HUES6 (cell line): Measurements from ENCODE around the gene MUC13.

ENCODE experiments used
- H3K27ac ChIP-seq: 2 replicates; pipeline ENCODE4 v1.7.0; 2013; ENCODE audit warnings: low read depth, mild to moderate bottlenecking, low read length, inconsistent platforms
- H3K27me3 ChIP-seq: 2 replicates; pipeline ENCODE4 v1.6.1; 2013; ENCODE audit warnings: low read length; ENCODE audit not compliant: control insufficient read depth, insufficient read depth
- H3K36me3 ChIP-seq: 2 replicates; pipeline ENCODE4 v1.6.1; 2013; ENCODE audit warnings: low read length; ENCODE audit not compliant: control insufficient read depth, insufficient read depth
- H3K4me1 ChIP-seq: 2 replicates; pipeline ENCODE4 v1.6.1; 2013; ENCODE audit warnings: low read length; ENCODE audit not compliant: control insufficient read depth, insufficient read depth
- H3K4me3 ChIP-seq: 2 replicates; pipeline ENCODE4 v1.5.1; 2013; ENCODE audit warnings: low read depth, low read length
- H3K9ac ChIP-seq: one replicate; pipeline ENCODE4 v1.6.1; 2013; ENCODE audit warnings: mild to moderate bottlenecking, low read length
- H3K9me3 ChIP-seq: 2 replicates; pipeline ENCODE4 v1.6.1; 2013; ENCODE audit warnings: low read depth, low read length; ENCODE audit not compliant: control insufficient read depth, insufficient read depth

Gene MUC13

GRCh38 chr3:124923833-124924232 is 10.7 kb downstream of the MUC13 start:
- Histone ChIP-seq H3K4me1 (peaks cover 6% of the 10 kb centered on the region; the same call in 1 of the 2 replicates), H3K9me3 (no peaks in the 10 kb centered on the region), H3K27me3 (no peaks in the 10 kb centered on the region), H3K4me3 (no peak overlapping the region), H3K27ac (no peak overlapping the region), H3K9ac (no peak overlapping the region), H3K36me3 (no peaks in the 10 kb centered on the region)

GRCh38 chr3:124920718-124921117 is 13.8 kb downstream of the MUC13 start:
- no peaks in the 10 kb centered on the region for H3K9me3 ChIP-seq

GRCh38 chr3:124919756-124920155 is 14.8 kb downstream of the MUC13 start:
- Histone ChIP-seq H3K27ac (no peak overlapping the region), H3K9me3 (no peaks in the 10 kb centered on the region), H3K9ac (no peak overlapping the region)

More at GRCh38 chr3:124920718-124921117, 13.8 kb downstream of the MUC13 start:
- Histone ChIP-seq H3K4me3 (no peak overlapping the region), H3K4me1 (peaks cover 6% of the 10 kb centered on the region; the same call in 1 of the 2 replicates), H3K27me3 (no peaks in the 10 kb centered on the region), H3K9ac (no peak overlapping the region), H3K36me3 (no peaks in the 10 kb centered on the region), H3K27ac (no peak overlapping the region)

GRCh38 chr3:124918524-124918923 is 16.0 kb downstream of the MUC13 start:
- Histone ChIP-seq H3K4me1 (peaks cover 6% of the 10 kb centered on the region; the same call in 1 of the 2 replicates), H3K27me3 (no peaks in the 10 kb centered on the region), H3K4me3 (no peak overlapping the region), H3K36me3 (no peaks in the 10 kb centered on the region), H3K27ac (no peak overlapping the region), H3K9me3 (no peaks in the 10 kb centered on the region), H3K9ac (no peak overlapping the region)

More at GRCh38 chr3:124919756-124920155, 14.8 kb downstream of the MUC13 start:
- Histone ChIP-seq H3K4me3 (no peak overlapping the region), H3K36me3 (no peaks in the 10 kb centered on the region), H3K4me1 (peaks cover 6% of the 10 kb centered on the region; the same call in 1 of the 2 replicates), H3K27me3 (no peaks in the 10 kb centered on the region)

GRCh38 chr3:124916837-124917409 is 17.6 kb downstream of the MUC13 start:
- Histone ChIP-seq H3K27ac (no peak overlapping the region), H3K4me3 (no peak overlapping the region), H3K4me1 (peaks cover 6% of the 10 kb centered on the region; the same call in 1 of the 2 replicates), H3K27me3 (no peaks in the 10 kb centered on the region), H3K9me3 (no peaks in the 10 kb centered on the region), H3K36me3 (no peaks in the 10 kb centered on the region), H3K9ac (no peak overlapping the region)

- Histone ChIP-seq H3K4me1 (peaks cover 6% of the 10 kb centered on the region; the same call in 1 of the 2 replicates), H3K27me3 (no peaks in the 10 kb centered on the region), H3K9ac (no peak overlapping the region), H3K4me3 (no peak overlapping the region), H3K36me3 (no peaks in the 10 kb centered on the region), H3K9me3 (no peaks in the 10 kb centered on the region), H3K27ac (no peak overlapping the region)
These were observed 19.3 kb downstream of the MUC13 start for GRCh38 chr3:124915254-124915653.

- no peak overlapping the region for H3K4me3 ChIP-seq
- peaks cover 8% of the 10 kb centered on the region; the same call in 1 of the 2 replicates for H3K4me1 ChIP-seq
- H3K27ac ChIP-seq, result no peak overlapping the region
- no peak overlapping the region for H3K9ac ChIP-seq
- H3K9me3 ChIP-seq, result no peaks in the 10 kb centered on the region
- H3K36me3 ChIP-seq, result no peaks in the 10 kb centered on the region
- peaks cover 5% of the 10 kb centered on the region; the same call in 1 of the 2 replicates for H3K27me3 ChIP-seq
These were observed 26.6 kb downstream of the MUC13 start for GRCh38 chr3:124907957-124908356.

GRCh38 chr3:124904835-124905492 is 29.6 kb downstream of the MUC13 start:
- Histone ChIP-seq H3K9me3 (no peaks in the 10 kb centered on the region), H3K9ac (no peak overlapping the region), H3K27ac (no peak overlapping the region), H3K27me3 (peaks cover 5% of the 10 kb centered on the region; the same call in 1 of the 2 replicates), H3K36me3 (no peaks in the 10 kb centered on the region), H3K4me1 (peaks cover 12% of the 10 kb centered on the region), H3K4me3 (no peak overlapping the region)

- Histone ChIP-seq H3K36me3 (no peaks in the 10 kb centered on the region), H3K9ac (no peak overlapping the region)
These were observed 30.4 kb downstream of the MUC13 start for GRCh38 chr3:124903896-124904834.

GRCh38 chr3:124896824-124897526 is 37.6 kb downstream of the MUC13 start:
- Histone ChIP-seq H3K36me3 (no peaks in the 10 kb centered on the region), H3K9me3 (no peaks in the 10 kb centered on the region), H3K4me1 (peaks cover 3% of the 10 kb centered on the region), H3K9ac (no peak overlapping the region), H3K4me3 (no peak overlapping the region), H3K27me3 (no peaks in the 10 kb centered on the region), H3K27ac (no peak overlapping the region)

More at GRCh38 chr3:124903896-124904834, 30.4 kb downstream of the MUC13 start:
- Histone ChIP-seq H3K9me3 (no peaks in the 10 kb centered on the region), H3K27ac (no peak overlapping the region), H3K27me3 (peaks cover 5% of the 10 kb centered on the region; the same call in 1 of the 2 replicates), H3K4me3 (no peak overlapping the region), H3K4me1 (peaks cover 12% of the 10 kb centered on the region)
